Measurements from ENCODE around the gene EXOC3. TPM values are rescaled to one million over a fixed set of nuclear protein-coding genes. Genes with fewer than 3 reads are reported as not detected.

The EXOC3 gene
- total RNA-seq, 4 donors from 2014 or later: 44.3 to 81.7 (median 54.0) TPM

DNA sequence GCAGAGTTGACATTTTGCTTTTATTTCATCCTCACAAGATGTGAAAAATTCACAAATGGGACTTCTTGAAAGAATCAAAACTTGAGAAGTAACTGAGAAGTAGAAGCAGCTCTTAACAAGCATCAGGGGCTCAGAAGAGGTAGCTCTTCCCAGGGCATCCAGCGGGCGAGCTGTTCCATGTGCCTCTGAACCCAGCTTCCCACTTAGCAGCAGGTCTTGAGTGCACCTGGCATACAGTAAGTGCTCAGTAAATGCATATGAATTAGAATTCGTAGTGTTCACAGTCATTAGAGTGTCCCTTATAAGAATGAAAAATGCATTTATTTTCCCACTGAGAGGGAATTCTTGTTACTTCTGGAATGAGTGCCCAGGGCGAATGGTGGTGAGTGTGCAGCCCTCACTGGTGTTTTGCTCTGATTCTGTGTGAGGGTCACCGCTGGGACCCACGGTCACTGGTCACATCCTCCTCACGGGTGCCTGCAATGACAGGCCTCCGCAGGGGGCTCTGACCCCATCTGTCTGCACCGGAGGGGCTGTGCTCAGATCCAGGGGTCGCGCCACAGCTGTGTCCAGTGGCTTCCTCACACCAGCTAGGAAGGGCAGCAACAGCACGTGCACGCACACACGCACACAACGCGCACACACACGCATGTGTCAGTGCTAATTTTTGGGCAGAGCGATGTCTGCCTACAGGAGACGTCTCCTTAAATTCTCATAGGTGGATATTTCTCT lies 26.9 kb downstream of the EXOC3 start:
- peaks cover 11 to 18% of the 10 kb centered on the region in 2 donors for H3K4me1 ChIP-seq
- H3K27me3 ChIP-seq: peaks cover 0 to 5% (median 3%) of the 10 kb centered on the region in 3 donors
- H3K27ac ChIP-seq: no peak overlapping the region
- H3K36me3 ChIP-seq: peaks cover 0 to 24% of the 10 kb centered on the region in 2 donors
- TF ChIP-seq, protein P1, sequence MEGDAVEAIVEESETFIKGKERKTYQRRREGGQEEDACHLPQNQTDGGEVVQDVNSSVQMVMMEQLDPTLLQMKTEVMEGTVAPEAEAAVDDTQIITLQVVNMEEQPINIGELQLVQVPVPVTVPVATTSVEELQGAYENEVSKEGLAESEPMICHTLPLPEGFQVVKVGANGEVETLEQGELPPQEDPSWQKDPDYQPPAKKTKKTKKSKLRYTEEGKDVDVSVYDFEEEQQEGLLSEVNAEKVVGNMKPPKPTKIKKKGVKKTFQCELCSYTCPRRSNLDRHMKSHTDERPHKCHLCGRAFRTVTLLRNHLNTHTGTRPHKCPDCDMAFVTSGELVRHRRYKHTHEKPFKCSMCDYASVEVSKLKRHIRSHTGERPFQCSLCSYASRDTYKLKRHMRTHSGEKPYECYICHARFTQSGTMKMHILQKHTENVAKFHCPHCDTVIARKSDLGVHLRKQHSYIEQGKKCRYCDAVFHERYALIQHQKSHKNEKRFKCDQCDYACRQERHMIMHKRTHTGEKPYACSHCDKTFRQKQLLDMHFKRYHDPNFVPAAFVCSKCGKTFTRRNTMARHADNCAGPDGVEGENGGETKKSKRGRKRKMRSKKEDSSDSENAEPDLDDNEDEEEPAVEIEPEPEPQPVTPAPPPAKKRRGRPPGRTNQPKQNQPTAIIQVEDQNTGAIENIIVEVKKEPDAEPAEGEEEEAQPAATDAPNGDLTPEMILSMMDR (IDR thresholded peaks at IDR 0.05 in 4 of 5, conservative IDR thresholded peaks at IDR 0.05 in 1 of 5): no peak
- no peak for TF ChIP-seq POLR2A (IDR thresholded peaks at IDR 0.05)
- DNase-seq (no peak), ATAC-seq (no peak)
- in situ Hi-C loops (cut with MboI; ENCODE audit: low sequenced_read_pairs in 4 of 4) (no loop called here), intact Hi-C loops (cut with DNase I; ENCODE audit: low total_unique reads) (loop anchor here (5.0 kb wide), 1 partner anchor 1122 kb away; no protein-coding TSS in a partner anchor)
- no peak overlapping the region for H3K4me3 ChIP-seq
- no peaks in the 10 kb centered on the region for H3K9me3 ChIP-seq

DNA sequence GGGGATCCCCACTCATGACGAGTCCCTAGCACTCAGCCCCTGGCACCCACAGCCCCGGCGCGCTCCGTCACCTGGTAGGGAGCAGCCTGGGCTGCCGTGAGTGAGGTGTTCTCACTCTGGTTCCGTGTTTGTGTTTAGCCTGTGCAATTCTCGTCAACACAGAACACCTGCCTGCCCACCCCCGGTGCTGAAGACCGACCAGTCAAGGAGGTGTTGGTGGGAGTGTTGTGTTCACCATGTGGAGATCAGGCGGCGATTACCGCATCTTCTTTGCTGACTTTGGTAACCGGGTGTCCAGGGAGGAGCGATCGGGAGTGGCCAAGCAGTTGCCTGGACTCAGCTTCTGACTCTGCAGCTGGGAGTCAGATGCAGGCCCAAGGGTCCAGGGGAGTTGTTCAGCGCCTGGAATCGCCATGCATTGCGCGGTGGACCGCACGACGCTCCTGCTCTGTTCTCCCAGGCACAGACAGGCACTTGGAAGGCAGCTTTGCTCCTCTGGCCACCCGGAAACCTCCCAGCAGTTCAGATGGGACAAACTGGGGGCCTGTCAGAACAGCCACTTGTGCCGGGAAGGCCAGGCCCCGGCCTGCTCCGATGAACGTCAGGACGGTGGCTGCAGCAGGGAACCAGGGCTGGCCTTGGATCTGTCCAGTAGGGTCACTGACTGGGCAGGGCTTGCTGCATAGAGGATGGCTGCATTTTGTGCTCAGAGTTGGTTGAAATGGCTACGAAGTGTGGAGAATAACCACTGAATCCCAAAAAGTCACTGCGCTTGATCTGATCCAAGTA lies 28.2 kb downstream of the EXOC3 start:
- peaks cover 10 to 17% (median 15%) of the 10 kb centered on the region in 3 donors for H3K27me3 ChIP-seq
- peak in 1 of 2 donors; percentile 7 for DNase-seq
- no peaks in the 10 kb centered on the region for H3K9me3 ChIP-seq
- H3K4me3 ChIP-seq: no peak overlapping the region
- H3K36me3 ChIP-seq: peaks cover 0 to 12% of the 10 kb centered on the region in 2 donors
- no peak for ATAC-seq
- in situ Hi-C loops (cut with MboI; ENCODE audit: low sequenced_read_pairs in 4 of 4): no loop called here
- TF ChIP-seq, protein P1 (IDR thresholded peaks at IDR 0.05 in 4 of 5, conservative IDR thresholded peaks at IDR 0.05 in 1 of 5): no peak
- TF ChIP-seq POLR2A (IDR thresholded peaks at IDR 0.05): no peak
- intact Hi-C loops (cut with DNase I; ENCODE audit: low total_unique reads): loop anchor here (5.0 kb wide), 1 partner anchor 1121 kb away; no protein-coding TSS in a partner anchor
- H3K27ac ChIP-seq: peak overlapping the region in 2 of 4 donors; percentile 90 to 94
- H3K4me1 ChIP-seq: peaks cover 11 to 24% of the 10 kb centered on the region in 2 donors

DNA sequence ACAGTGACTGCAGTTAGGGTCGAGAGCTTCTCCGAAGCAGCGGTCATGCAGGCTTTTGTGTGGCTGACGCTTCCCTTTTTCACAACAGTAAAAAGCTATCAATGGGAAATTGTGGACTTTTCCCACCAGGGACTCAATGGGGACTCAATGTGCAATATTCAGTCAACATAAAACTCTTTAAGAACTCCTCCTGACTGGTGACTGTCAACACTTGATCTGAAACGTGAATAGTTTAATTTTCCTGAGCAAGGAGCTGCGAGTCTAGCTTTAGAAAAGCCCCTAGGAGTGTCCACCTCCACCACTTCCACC lies 28.7 kb downstream of the EXOC3 start:
- ATAC-seq: no peak
- no peaks in the 10 kb centered on the region for H3K9me3 ChIP-seq
- peak overlapping the region; percentile 84 to 94 (median 90) for H3K27ac ChIP-seq
- intact Hi-C loops (cut with DNase I; ENCODE audit: low total_unique reads) (loop anchor here (2.0 to 5.0 kb wide), 2 partner anchors 29 to 1121 kb away; partner anchors contain the start of gene EXOC3), in situ Hi-C loops (cut with MboI; ENCODE audit: low sequenced_read_pairs in 4 of 4) (no loop called here)
- peak overlapping the region; percentile 74 to 92 (median 85) for H3K4me3 ChIP-seq
- peaks cover 16 to 22% (median 20%) of the 10 kb centered on the region in 3 donors for H3K27me3 ChIP-seq
- TF ChIP-seq, protein P1 (IDR thresholded peaks at IDR 0.05 in 4 of 5, conservative IDR thresholded peaks at IDR 0.05 in 1 of 5): no peak
- no peak for TF ChIP-seq POLR2A (IDR thresholded peaks at IDR 0.05)
- H3K4me1 ChIP-seq: peaks cover 11 to 24% of the 10 kb centered on the region in 2 donors
- peaks cover 0 to 7% of the 10 kb centered on the region in 2 donors for H3K36me3 ChIP-seq
- DNase-seq: peak in 1 of 2 donors; percentile 4

DNA sequence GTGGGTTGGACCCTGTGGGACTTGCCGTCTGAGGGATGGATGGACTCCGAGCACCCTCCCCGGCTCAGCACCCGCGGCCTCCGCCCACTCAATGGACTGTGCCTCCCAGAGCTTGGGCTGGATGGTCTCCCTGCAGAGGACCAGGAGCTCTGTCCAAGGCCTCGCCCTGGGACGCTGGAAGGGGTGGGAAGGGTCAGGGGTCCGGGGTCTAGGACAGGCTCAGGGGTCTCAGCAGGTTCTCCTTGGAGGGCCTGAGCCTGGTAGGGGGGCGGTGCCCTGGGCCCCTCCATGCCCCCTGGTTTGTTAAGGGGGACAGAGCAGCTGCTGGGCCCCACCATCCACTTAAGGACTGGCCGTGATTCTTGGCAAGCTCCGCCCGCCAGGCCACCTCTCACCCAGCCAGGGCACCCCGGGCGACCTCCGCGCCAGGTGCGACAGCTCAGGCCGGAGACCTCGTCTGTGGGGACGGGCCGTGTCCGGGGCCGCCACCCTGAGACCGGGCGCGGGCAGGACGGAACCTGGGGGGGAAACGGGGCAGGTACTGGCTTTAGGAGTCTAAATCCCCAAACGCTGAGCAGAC lies 29.2 kb downstream of the EXOC3 start:
- Histone ChIP-seq H3K4me1 (peaks cover 11 to 24% of the 10 kb centered on the region in 2 donors), H3K27me3 (peaks cover 21 to 27% (median 25%) of the 10 kb centered on the region in 3 donors), H3K4me3 (peak overlapping the region; percentile 74 to 92 (median 85)), H3K36me3 (peaks cover 0 to 2% of the 10 kb centered on the region in 2 donors), H3K27ac (peak overlapping the region; percentile 84 to 94 (median 90)), H3K9me3 (no peaks in the 10 kb centered on the region)
- intact Hi-C loops (cut with DNase I; ENCODE audit: low total_unique reads) (loop anchor here (2.0 to 5.0 kb wide), 2 partner anchors 29 to 1120 kb away; partner anchors contain the start of gene EXOC3), in situ Hi-C loops (cut with MboI; ENCODE audit: low sequenced_read_pairs in 4 of 4) (no loop called here)
- DNase-seq (peak in 1 of 2 donors; percentile 34), ATAC-seq (peak; percentile 11 to 22)
- TF ChIP-seq, protein P1 (IDR thresholded peaks at IDR 0.05 in 4 of 5, conservative IDR thresholded peaks at IDR 0.05 in 1 of 5): no peak
- TF ChIP-seq POLR2A (IDR thresholded peaks at IDR 0.05): no peak

Data from gastrocnemius medialis (tissue), 4 donors.